Renal cortical epithelial cell (primary cell): Measurements from ENCODE around the gene PNPLA3. TPM values are rescaled to one million over a fixed set of nuclear protein-coding genes. Genes with fewer than 3 reads are reported as not detected.

ENCODE experiments used
- DNase-seq: peaks from one replicate; pipeline ENCODE4 v3.0.0-alpha.2; 2011; ENCODE audit warnings: low read depth
- total RNA-seq: library from RNA; depleted of rRNA; stranded (reverse); fragments of >200 nt; gene quantifications from 2 replicates; pipeline ENCODE4 v1.2.3, GENCODE V29; 2014

The PNPLA3 gene
- total RNA-seq, 1 donor from 2014 or later, result 0.80 TPM

- DNase-seq, result peak; percentile 28
These were observed 69.6 kb downstream of the PNPLA3 start for GRCh38 chr22:43993072-43993760.

GRCh38 chr22:43994006-43994405, 70.4 kb downstream of the PNPLA3 start:
- no peak for DNase-seq

- DNase-seq, result no peak
These were observed 70.8 kb downstream of the PNPLA3 start for GRCh38 chr22:43994416-43994815.

GRCh38 chr22:43995057-43995685, 71.6 kb downstream of the PNPLA3 start:
- no peak for DNase-seq

GRCh38 chr22:43995798-43996169, 72.2 kb downstream of the PNPLA3 start:
- DNase-seq, result no peak

- peak; percentile 5 for DNase-seq
These were observed 72.8 kb downstream of the PNPLA3 start for GRCh38 chr22:43996170-43996980.

GRCh38 chr22:43996981-43997265, 73.3 kb downstream of the PNPLA3 start:
- DNase-seq, result no peak

Other genes starting within 250 kb of the PNPLA3 start
- 0.69 and 8.4 TPM in 2 replicates for gene EFCAB6, start 111.5 kb upstream of the PNPLA3 start, total RNA-seq
- 0.50 TPM in 1 of 2 replicates, not detected in the other for gene SULT4A1, start 61.3 kb upstream of the PNPLA3 start, total RNA-seq
- gene PNPLA5, start 31.8 kb upstream of the PNPLA3 start, total RNA-seq, result not detected in 2 replicates
- 35.1 and 57.6 TPM in 2 replicates for gene SAMM50, start 31.6 kb downstream of the PNPLA3 start, total RNA-seq
- gene PARVB, start 100.5 kb downstream of the PNPLA3 start, total RNA-seq, result 20.3 and 37.5 TPM in 2 replicates